Thyroid gland (tissue), 4 donors: ENCODE results near the gene DPEP2NB. TPM values are rescaled to one million over a fixed set of nuclear protein-coding genes. Genes with fewer than 3 reads are reported as not detected.

Experiments used
- DNase-seq, 2 donors: peaks; one replicate each; pipeline ENCODE4 v3.0.0-alpha.2; 2019
- H3K27ac ChIP-seq, 3 donors: fragments of 200-600 bp; sonication (generic); 1 replicate in 2 of 3; 2 replicates in 1 of 3; pipeline ENCODE4 v1.5.1; 2016 to 2019; ENCODE audit warnings: mild to moderate bottlenecking in 1 of 3, moderate library complexity in 1 of 3
- H3K27me3 ChIP-seq: fragments of 200-600 bp; sonication (generic); one replicate; pipeline ENCODE4 v1.5.1; 2019
- H3K36me3 ChIP-seq, 2 donors: fragments of 200-600 bp; sonication (generic); one replicate each; pipeline ENCODE4 v1.5.1; 2016 to 2019
- H3K4me1 ChIP-seq, 2 donors: fragments of 200-600 bp; sonication (generic); one replicate each; pipeline ENCODE4 v1.5.1; 2017 to 2019
- H3K4me3 ChIP-seq, 3 donors: fragments of 200-600 bp; sonication (generic); replicated peaks in 1 of 3; 1 replicate in 2 of 3; 2 replicates in 1 of 3; pipeline ENCODE4 v1.5.1; 2016; ENCODE audit warnings: mild to moderate bottlenecking in 1 of 3
- H3K9me3 ChIP-seq: fragments of 200-600 bp; sonication (generic); one replicate; pipeline ENCODE4 v1.5.1; 2017
- POLR2A ChIP-seq, 2 donors: fragments of 450-650 bp; IDR thresholded peaks; one replicate each; pipeline ENCODE4 v1.6.1; 2017; ENCODE audit warnings: antibody characterized with exemption in 2 of 2, mild to moderate bottlenecking in 2 of 2, moderate library complexity in 1 of 2
- WGBS, 2 donors: methylation state at CpG; one replicate each; pipeline ENCODE4 v1.1.5; 2017; 5-methylcytosine and 5-hydroxymethylcytosine counted together
- intact Hi-C: fragments of 100-400 bp; cut with DNase I; formaldehyde crosslinking; loops from one replicate; pipeline ENCODE4 v1.15.1; 2023
- total RNA-seq, 4 donors: library from RNA; depleted of rRNA; stranded (reverse); fragments of >200 nt; gene quantifications; one replicate each; pipeline ENCODE4 v1.2.3, GENCODE V29; 2016
- TF ChIP-seq, protein P1 (sequence below), 6 experiments: fragments of 200-600 bp in 3 of 6; fragments of 450-650 bp in 3 of 6; sonication (generic) in 3 of 6; IDR thresholded peaks; one replicate each; pipeline ENCODE4 v1.5.1; 2016 to 2019; ENCODE audit warnings: antibody characterized with exemption in 6 of 6, mild to moderate bottlenecking in 2 of 6, inconsistent platforms in 1 of 6, moderate library complexity in 1 of 6

The DPEP2NB gene
- total RNA-seq, 4 donors from 2014 or later = not detected

- whole genome bisulfite sequencing, 2 donors = 84 to 87% methylated on average over 5 of the region's 5 CpGs
These were observed 28.8 kb downstream of the DPEP2NB start for GRCh38 chr16:67986949-67987348.

DNA sequence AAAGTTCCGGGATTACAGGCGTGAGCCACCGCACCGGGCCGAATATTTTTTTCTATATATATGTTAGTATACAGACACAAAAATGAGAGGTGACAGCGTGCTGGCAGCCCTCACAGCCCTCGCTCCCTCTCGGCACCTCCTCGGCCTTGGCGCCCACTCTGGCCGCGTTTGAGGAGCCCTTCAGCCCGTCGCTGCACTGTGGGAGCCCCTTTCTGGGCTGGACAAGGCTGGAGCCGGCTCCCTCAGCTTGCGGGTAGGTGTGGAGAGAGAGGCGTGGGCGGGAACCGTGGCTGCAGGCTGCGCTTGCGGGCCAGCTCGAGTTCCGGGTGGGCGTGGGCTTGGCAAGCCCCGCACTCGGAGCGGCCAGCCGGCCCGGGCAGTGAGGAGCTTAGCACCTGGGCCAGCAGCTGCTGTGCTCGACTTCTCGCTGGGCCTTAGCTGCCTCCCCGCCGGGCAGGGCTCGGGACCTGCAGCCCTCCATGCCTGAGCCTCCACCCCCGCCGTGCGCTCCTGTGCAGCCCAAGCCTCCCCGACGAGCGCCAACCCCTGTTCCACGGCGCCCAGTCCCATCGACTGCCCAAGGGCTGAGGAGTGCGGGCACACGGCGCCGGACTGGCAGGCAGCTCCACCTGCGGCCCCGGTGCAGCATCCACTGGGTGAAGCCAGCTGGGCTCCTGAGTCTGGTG, 33.6 kb downstream of the DPEP2NB start:
- no peak for DNase-seq
- intact Hi-C loops = no loop called here
- WGBS, 2 donors = 95% methylated on average over 32 to 35 of the region's 49 CpGs
- Histone ChIP-seq H3K9me3 (no peaks in the 10 kb centered on the region), H3K27ac (no peak overlapping the region), H3K36me3 (no peaks in the 10 kb centered on the region), H3K4me1 (peaks cover 0 to 6% of the 10 kb centered on the region in 2 donors), H3K27me3 (no peaks in the 10 kb centered on the region), H3K4me3 (no peak overlapping the region)
- TF ChIP-seq, protein P1, sequence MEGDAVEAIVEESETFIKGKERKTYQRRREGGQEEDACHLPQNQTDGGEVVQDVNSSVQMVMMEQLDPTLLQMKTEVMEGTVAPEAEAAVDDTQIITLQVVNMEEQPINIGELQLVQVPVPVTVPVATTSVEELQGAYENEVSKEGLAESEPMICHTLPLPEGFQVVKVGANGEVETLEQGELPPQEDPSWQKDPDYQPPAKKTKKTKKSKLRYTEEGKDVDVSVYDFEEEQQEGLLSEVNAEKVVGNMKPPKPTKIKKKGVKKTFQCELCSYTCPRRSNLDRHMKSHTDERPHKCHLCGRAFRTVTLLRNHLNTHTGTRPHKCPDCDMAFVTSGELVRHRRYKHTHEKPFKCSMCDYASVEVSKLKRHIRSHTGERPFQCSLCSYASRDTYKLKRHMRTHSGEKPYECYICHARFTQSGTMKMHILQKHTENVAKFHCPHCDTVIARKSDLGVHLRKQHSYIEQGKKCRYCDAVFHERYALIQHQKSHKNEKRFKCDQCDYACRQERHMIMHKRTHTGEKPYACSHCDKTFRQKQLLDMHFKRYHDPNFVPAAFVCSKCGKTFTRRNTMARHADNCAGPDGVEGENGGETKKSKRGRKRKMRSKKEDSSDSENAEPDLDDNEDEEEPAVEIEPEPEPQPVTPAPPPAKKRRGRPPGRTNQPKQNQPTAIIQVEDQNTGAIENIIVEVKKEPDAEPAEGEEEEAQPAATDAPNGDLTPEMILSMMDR (IDR thresholded peaks at IDR 0.05) = no peak
- no peak for TF ChIP-seq POLR2A (IDR thresholded peaks at IDR 0.05)

More at GRCh38 chr16:67986949-67987348, 28.8 kb downstream of the DPEP2NB start:
- TF ChIP-seq POLR2A (IDR thresholded peaks at IDR 0.05) = no peak
- TF ChIP-seq, protein P1 (IDR thresholded peaks at IDR 0.05) = no peak
- no peak overlapping the region for H3K27ac ChIP-seq
- peaks cover 0 to 6% of the 10 kb centered on the region in 2 donors for H3K4me1 ChIP-seq
- H3K36me3 ChIP-seq = no peaks in the 10 kb centered on the region
- no peaks in the 10 kb centered on the region for H3K9me3 ChIP-seq
- no peak overlapping the region for H3K4me3 ChIP-seq
- H3K27me3 ChIP-seq = no peaks in the 10 kb centered on the region
- DNase-seq = no peak
- intact Hi-C loops = no loop called here

DNA sequence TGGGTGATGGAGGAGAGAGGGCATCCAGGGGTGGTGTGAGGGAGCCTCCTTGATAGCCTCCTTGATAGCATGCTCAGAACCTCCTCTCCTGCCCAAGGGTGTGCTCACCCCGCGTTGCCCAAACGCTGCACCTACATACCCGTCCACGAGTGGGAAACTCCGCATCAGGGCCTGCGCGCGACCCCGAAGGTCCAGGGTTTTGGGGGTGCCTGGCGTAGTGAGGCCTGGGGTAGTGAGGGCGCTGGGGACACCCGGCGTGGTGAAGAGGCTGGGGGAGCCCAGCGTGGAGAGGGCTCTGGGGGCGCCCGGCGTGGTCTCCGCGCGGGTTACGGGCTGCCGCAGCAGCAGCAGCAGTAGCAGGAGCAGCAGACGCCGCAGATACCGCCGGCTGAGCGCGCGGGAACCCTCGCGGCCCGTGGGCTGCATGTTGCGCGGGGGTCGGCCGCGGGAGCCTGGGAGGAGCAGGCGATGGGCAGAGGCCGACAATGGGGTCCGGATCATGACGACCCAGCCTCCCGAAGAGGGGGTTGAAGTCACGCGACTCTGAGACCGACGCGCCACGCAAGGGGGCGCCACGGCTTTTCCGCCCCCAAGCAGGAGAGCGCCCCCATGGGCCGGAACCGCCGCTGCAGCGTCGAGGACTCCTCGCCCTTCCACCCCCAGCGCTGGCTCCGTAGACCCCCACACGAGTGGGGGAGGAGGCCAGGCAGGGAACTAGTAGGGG, 35.6 kb downstream of the DPEP2NB start, which contains the start of gene DPEP3:
DPEP3 (minus strand) TSS at position 545 of the 724 bp plus-strand sequence; CDS start at position 426, 119 bp downstream.
- Histone ChIP-seq H3K27me3 (no peaks in the 10 kb centered on the region), H3K27ac (no peak within 1 kb of the TSS), H3K4me3 (no peak within 1 kb of the TSS), H3K36me3 (no peaks in the 10 kb centered on the region), H3K4me1 (peaks cover 0 to 6% of the 10 kb centered on the region in 2 donors), H3K9me3 (no peaks in the 10 kb centered on the region)
- TF ChIP-seq POLR2A (IDR thresholded peaks at IDR 0.05) = no peak
- TF ChIP-seq, protein P1 (IDR thresholded peaks at IDR 0.05) = peak in 1 of 6 experiments; percentile 17
- DNase-seq = no peak
- 54 to 62% methylated on average over 41 to 57 of the region's 62 CpGs for WGBS, 2 donors
- intact Hi-C loops = no loop called here

GRCh38 chr16:67977469-67978227, 38.1 kb downstream of the DPEP2NB start:
- intact Hi-C loops = no loop called here
- DNase-seq = no peak
- H3K9me3 ChIP-seq = no peaks in the 10 kb centered on the region
- 88 to 92% methylated on average over 9 of the region's 9 CpGs for whole genome bisulfite sequencing, 2 donors
- no peak overlapping the region for H3K4me3 ChIP-seq
- TF ChIP-seq, protein P1 (IDR thresholded peaks at IDR 0.05) = no peak
- TF ChIP-seq POLR2A (IDR thresholded peaks at IDR 0.05) = no peak
- no peaks in the 10 kb centered on the region for H3K27me3 ChIP-seq
- no peaks in the 10 kb centered on the region for H3K36me3 ChIP-seq
- H3K4me1 ChIP-seq = no peaks in the 10 kb centered on the region
- no peak overlapping the region for H3K27ac ChIP-seq
